GM19023 (cell line): Measurements from ENCODE around the gene PRPF31.
"Not testable (repeated sequence)": the region's sequence is repeated elsewhere in the genome, so short reads cannot be mapped to it uniquely, and the experiment has no call there.

Experiments used
- ATAC-seq: cut with Tn5 transposase; IDR thresholded peaks from one replicate; pipeline ENCODE4 v1.9.1; 2021; ENCODE audit warnings: mild to moderate bottlenecking, moderate library complexity; ENCODE audit not compliant: unreplicated experiment

PRPF31 gene

GRCh38 chr19:54115109-54116063 lies at the start of gene PRPF31, which contains the start of gene TFPT:
Gene PRPF31 (plus strand): TSS chr19:54115754. CDS start chr19:54118279, 2,525 bp downstream.
Gene TFPT (minus strand): TSS chr19:54115657. CDS start chr19:54115269, 388 bp downstream.
- ATAC-seq: peak; percentile 77

DNA sequence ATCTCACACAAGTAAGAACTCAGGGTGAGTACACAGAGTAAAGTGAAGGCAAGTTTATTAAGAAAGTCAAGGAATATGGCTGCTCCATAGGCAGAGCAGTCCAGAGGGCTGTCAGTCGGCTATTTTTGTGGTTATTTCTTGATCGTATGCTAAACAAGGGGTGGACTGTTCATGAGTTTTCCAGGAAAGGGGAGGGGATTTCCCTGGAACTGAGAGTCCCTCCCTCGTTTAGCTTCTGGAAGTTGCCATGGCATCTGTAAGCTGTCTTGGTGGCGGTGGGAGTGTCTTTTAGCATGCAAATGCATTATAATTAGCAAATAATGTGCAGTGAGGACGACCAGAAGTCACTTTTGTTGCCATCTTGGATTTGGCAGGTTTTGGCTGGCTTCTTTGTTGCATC lies 46.1 kb upstream of the PRPF31 start:
- no peak for ATAC-seq

DNA sequence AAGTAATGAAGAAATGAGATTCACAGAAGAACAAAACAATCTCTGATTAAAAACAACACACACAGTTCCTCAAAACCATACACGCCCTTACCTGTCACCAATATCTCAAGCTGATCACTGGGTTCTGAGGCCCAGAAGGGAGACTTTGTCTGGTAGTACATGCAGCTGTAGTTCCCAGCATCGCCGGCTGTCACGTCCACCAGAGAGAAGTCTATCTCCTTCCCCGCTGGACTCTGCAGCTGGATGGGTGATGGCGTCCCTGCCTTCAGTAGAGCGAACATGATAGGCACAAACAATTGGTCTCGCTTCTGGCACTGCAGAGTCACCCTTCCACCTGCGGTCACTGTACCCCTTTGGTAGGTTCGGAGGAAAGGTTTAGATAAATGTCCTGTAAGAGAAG lies 41.7 kb upstream of the PRPF31 start:
- ATAC-seq: no peak

GRCh38 chr19:54074851-54075250 lies 40.7 kb upstream of the PRPF31 start:
- no peak for ATAC-seq

DNA sequence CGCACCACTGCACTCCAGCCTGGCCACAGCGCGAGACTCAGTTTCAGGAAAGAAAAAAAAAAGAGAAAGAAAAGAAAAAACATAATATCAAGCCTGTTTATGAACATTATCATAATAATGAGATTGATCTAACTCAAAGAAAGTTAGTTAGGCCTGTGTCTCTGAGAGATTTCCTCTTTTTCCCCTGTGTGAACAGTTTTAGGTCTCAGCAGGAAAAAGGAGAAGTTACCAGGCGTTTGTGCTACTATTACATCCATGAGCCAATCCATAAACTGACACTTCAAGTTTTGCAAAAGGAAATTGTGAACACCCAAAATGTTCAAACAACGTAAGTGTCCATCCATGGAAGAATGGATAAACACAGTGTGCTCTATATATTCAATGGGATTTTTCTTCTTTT lies 38.2 kb upstream of the PRPF31 start:
- no peak for ATAC-seq

GRCh38 chr19:54081032-54081431 lies 34.5 kb upstream of the PRPF31 start, which contains the start of gene TARM1:
Gene TARM1 (minus strand): TSS chr19:54081365. CDS start chr19:54081340, 25 bp downstream.
- ATAC-seq: no peak

DNA sequence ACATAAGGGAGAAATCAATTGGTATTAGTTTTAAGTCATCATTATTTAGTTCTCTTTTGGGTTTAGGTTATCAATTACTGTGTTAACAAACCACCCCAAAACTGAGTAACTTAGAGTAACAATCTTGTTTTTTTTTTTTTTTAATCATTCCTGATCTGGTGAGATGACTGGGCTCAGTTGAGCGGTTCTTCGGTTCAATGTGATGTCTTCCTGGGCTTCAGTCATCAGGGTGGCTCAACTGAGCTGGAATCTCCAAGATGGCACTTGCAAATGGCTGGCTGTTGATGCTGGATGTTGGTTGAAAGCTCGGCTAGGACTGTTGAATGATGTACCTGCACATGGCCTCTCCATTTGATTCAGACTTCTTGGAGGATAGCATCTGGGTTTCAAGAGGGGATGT lies 31.1 kb upstream of the PRPF31 start:
- no peak for ATAC-seq

GRCh38 chr19:54094426-54095000 lies 21.0 kb upstream of the PRPF31 start:
- ATAC-seq: no peak

- no peak for ATAC-seq
Measured at GRCh38 chr19:54095136-54095858, 20.3 kb upstream of the PRPF31 start.

DNA sequence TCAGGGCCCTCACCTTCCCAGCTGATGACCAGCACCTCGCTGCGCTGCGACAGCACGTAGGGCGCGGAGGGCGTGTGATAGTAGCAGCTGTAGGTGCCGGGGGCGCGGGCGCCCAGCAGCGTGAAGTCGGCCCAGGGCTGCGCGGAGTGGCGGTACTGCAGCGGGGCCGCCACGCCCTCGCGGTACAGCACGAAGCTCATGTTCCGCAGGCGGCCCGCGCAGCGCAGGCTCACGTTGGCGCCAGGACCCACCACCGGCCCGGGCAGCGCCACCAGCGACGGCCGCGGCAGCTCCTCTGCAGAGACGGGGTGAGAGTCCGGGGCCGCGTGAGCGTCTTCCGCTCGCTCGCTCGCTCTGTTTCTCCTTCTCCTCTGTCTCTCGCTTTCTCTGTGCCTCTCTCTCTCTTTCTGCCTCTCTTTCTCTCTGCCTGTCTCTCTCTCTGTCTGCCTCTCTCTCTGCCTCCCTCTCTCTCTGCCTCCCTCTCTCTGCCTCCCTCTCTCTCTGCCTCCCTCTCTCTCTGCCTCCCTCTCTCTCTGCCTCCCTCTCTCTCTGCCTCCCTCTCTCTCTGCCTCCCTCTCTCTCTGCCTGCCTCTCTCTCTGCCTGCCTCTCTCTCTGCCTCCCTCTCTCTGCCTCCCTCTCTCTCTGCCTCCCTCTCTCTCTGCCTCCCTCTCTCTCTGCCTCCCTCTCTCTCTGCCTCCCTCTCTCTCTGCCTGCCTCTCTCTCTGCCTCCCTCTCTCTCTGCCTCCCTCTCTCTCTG lies 19.5 kb upstream of the PRPF31 start:
- not testable (repeated sequence) for ATAC-seq

GRCh38 chr19:54096617-54097106 lies 18.9 kb upstream of the PRPF31 start:
- ATAC-seq: no peak

GRCh38 chr19:54099190-54099902 lies 16.2 kb upstream of the PRPF31 start:
- no peak for ATAC-seq

DNA sequence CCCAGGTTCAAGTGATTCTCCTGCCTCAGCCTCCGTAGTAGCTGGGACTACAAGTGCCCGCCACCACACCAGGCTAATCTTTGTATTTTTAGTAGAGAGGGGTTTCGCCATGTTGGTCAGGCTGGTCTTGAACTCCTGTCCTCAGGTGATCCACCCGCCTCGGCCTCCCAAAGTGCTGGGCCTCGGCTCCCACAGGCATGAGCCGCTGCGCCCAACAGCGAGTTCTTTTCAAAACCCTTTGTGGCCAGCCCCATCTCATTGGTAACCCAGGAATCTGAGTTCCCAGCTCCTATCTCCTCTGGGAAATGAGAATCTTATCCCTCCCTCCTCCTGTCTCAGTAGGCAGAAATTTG lies 15.7 kb upstream of the PRPF31 start:
- not testable (repeated sequence) for ATAC-seq

GRCh38 chr19:54100561-54100960 lies 15.0 kb upstream of the PRPF31 start, which contains the start of gene OSCAR:
Gene OSCAR (minus strand): TSS chr19:54100803. CDS start chr19:54100792, 11 bp downstream.
- ATAC-seq: no peak

DNA sequence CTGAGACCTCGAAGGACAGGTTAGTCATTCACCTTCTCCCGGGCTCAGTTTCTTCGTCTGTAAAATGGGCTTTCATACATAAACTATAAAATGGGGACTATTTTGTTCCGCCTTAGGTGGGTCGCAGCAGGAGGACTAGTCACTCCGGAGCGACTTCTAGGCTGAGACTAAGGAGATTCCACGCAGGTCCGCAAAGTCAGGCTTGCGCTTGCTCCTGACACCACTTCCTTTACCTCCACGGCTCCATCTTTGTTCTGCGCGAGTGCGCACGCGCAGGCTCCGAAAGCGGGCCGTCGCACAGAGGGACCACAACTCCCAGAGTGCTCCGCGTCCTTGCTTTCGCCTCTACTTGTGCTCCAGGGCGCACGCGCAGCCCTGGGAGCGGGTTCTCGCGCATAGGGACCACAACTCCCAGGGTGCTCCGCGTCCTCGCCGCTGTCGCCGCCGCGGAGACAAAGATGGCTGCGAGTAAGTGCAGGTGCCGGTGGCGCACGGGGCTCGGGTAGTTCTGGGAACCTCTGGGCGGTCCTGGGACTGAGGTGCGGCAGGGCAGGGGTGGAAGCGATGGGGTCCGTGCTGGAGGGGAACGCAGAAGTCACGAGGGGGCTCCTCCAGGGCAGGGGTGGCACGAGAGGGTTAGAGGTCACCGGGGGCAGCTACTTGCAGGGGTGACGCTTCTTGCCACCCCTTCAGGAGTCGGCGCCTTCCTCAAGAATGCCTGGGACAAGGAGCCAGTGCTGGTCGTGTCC lies 13.0 kb upstream of the PRPF31 start, which contains the start of gene NDUFA3:
TSS of gene NDUFA3 (plus strand) at position 435 of the 749 bp plus-strand sequence. CDS start at position 459, 24 bp downstream.
- ATAC-seq: peak; percentile 97

GRCh38 chr19:54104998-54105715 lies 10.4 kb upstream of the PRPF31 start:
- ATAC-seq: no peak

GRCh38 chr19:54105796-54106195 lies 9.8 kb upstream of the PRPF31 start:
- no peak for ATAC-seq

DNA sequence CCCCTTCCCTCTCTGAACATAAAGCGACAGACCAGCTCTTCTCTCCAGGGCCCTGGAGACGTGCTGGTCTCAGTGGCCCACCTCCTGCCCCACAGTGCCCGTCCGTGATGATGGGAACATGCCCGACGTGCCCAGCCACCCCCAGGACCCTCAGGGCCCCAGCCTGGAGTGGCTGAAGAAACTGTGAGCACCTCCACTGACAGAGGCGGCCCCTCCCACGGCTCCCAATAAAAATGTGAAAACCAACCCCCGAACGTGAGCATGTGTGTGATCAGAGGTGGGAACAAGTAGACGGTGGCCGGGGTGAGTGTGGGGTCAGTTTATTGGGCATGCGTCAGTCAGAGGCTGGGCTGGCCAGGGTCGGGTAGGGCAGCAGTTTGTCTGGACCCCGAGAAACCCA lies 8.8 kb upstream of the PRPF31 start:
- ATAC-seq: no peak
